ENCODE data around the gene CYP19A1. TPM values are rescaled to one million over a fixed set of nuclear protein-coding genes. Genes with fewer than 3 reads are reported as not detected.

Gene CYP19A1
- total RNA-seq, 4 donors from 2014 or later = 1.8 to 2.9 (median 2.5) TPM; not detected in 1

- 71 to 88% methylated on average over 2 to 3 of the region's 3 CpGs for WGBS, 2 donors (ENCODE audit: low coverage in 1 of 2)
- TF ChIP-seq CTCF (IDR thresholded peaks at IDR 0.05) (no peak), EP300 (IDR thresholded peaks at IDR 0.05) (no peak), POLR2AphosphoS5 (IDR thresholded peaks at IDR 0.05) (no peak), POLR2A (IDR thresholded peaks at IDR 0.05) (no peak)
- Histone ChIP-seq H3K4me1 (peaks cover 0 to 3% (median 0%) of the 10 kb centered on the region in 3 donors), H3K9me3 (no peaks in the 10 kb centered on the region), H3K36me3 (no peaks in the 10 kb centered on the region), H3K27me3 (no peaks in the 10 kb centered on the region), H3K4me3 (no peak overlapping the region), H3K27ac (no peak overlapping the region)
- no peak for ATAC-seq
Measured at GRCh38 chr15:51223771-51224229, 114.6 kb downstream of the CYP19A1 start.

- Histone ChIP-seq H3K4me1 (no peaks in the 10 kb centered on the region), H3K9me3 (no peaks in the 10 kb centered on the region), H3K27ac (no peak overlapping the region), H3K4me3 (no peak overlapping the region), H3K27me3 (no peaks in the 10 kb centered on the region), H3K36me3 (no peaks in the 10 kb centered on the region)
- 32 to 51% methylated on average over 2 of the region's 3 CpGs for WGBS, 2 donors (ENCODE audit: low coverage in 1 of 2)
- TF ChIP-seq EP300 (IDR thresholded peaks at IDR 0.05) = no peak
- no peak for TF ChIP-seq POLR2AphosphoS5 (IDR thresholded peaks at IDR 0.05)
- no peak for TF ChIP-seq POLR2A (IDR thresholded peaks at IDR 0.05)
- TF ChIP-seq CTCF (IDR thresholded peaks at IDR 0.05) = no peak
- no peak for ATAC-seq
Measured at GRCh38 chr15:51218299-51218938, 120.0 kb downstream of the CYP19A1 start.

GRCh38 chr15:51212909-51213308 is 125.5 kb downstream of the CYP19A1 start:
- Histone ChIP-seq H3K27me3 (no peaks in the 10 kb centered on the region), H3K4me1 (no peaks in the 10 kb centered on the region), H3K9me3 (no peaks in the 10 kb centered on the region), H3K4me3 (no peak overlapping the region), H3K27ac (no peak overlapping the region), H3K36me3 (no peaks in the 10 kb centered on the region)
- ATAC-seq = no peak
- WGBS, 2 donors (ENCODE audit: low coverage in 1 of 2) = 86 to 100% methylated on average over 1 of the region's 2 CpGs
- TF ChIP-seq CTCF (IDR thresholded peaks at IDR 0.05) (no peak), POLR2AphosphoS5 (IDR thresholded peaks at IDR 0.05) (no peak), POLR2A (IDR thresholded peaks at IDR 0.05) (no peak), EP300 (IDR thresholded peaks at IDR 0.05) (no peak)

GRCh38 chr15:51212239-51212638 is 126.2 kb downstream of the CYP19A1 start:
- Histone ChIP-seq H3K9me3 (no peaks in the 10 kb centered on the region), H3K4me3 (no peak overlapping the region), H3K36me3 (no peaks in the 10 kb centered on the region), H3K27ac (no peak overlapping the region), H3K4me1 (no peaks in the 10 kb centered on the region), H3K27me3 (no peaks in the 10 kb centered on the region)
- no peak for ATAC-seq
- TF ChIP-seq POLR2AphosphoS5 (IDR thresholded peaks at IDR 0.05) (no peak), POLR2A (IDR thresholded peaks at IDR 0.05) (no peak), CTCF (IDR thresholded peaks at IDR 0.05) (no peak), EP300 (IDR thresholded peaks at IDR 0.05) (no peak)
- WGBS, 2 donors (ENCODE audit: low coverage in 1 of 2) = 78 to 90% methylated on average over 2 to 5 of the region's 5 CpGs
